CD4-positive, alpha-beta T cell (primary cell): ENCODE results near the gene HECW1. TPM values are rescaled to one million over a fixed set of nuclear protein-coding genes. Genes with fewer than 3 reads are reported as not detected.

Experiments
- ATAC-seq: fragments of 200-7000 bp; cut with Tn5 transposase; one replicate; pipeline ENCODE4 v1.10.0; 2022; ENCODE audit warnings: mild to moderate bottlenecking; ENCODE audit not compliant: poor library complexity
- CTCF ChIA-PET: fragments of 350-600 bp; sonication (Branson Sonifier 250); formaldehyde crosslinking; loops from one replicate; lab custom pipeline; 2021; ENCODE audit warnings: antibody characterized with exemption, inconsistent platforms; lab: Charles Lee
- POLR2A ChIA-PET: fragments of 350-600 bp; sonication (Branson Sonifier 250); formaldehyde crosslinking; loops from one replicate; lab custom pipeline; 2021; ENCODE audit warnings: antibody characterized with exemption, inconsistent platforms; lab: Charles Lee
- DNase-seq, 14 experiments: peaks; one replicate each; pipeline ENCODE4 v3.0.0-alpha.2; 2013 to 2020; ENCODE audit warnings: mixed read lengths in 2 of 14
- H3K27ac ChIP-seq, 2 donors: one replicate each; pipeline versions ENCODE4 v1.5.1 to v1.7.0; 2013; ENCODE audit warnings: low read length in 2 of 2, low read depth in 1 of 2, mild to moderate bottlenecking in 1 of 2
- H3K27me3 ChIP-seq, 2 experiments: 1 replicate in 1 of 2; 2 replicates in 1 of 2; pipeline versions ENCODE4 v1.6.1 to v1.7.0; 2013; ENCODE audit warnings: low read length in 2 of 2, control low read depth in 1 of 2, mild to moderate bottlenecking in 1 of 2, moderate library complexity in 1 of 2; ENCODE audit not compliant: insufficient read depth in 2 of 2, control insufficient read depth in 1 of 2
- H3K36me3 ChIP-seq: one replicate; pipeline ENCODE4 v1.6.1; 2013; ENCODE audit warnings: low read length, control low read depth; ENCODE audit not compliant: insufficient read depth
- H3K4me1 ChIP-seq: one replicate; pipeline ENCODE4 v1.6.1; 2013; ENCODE audit warnings: low read length, control low read depth; ENCODE audit not compliant: insufficient read depth
- H3K4me3 ChIP-seq: one replicate; pipeline ENCODE4 v1.5.1; 2013; ENCODE audit warnings: mild to moderate bottlenecking, low read length, moderate library complexity
- H3K9me3 ChIP-seq, 2 experiments: 1 replicate in 1 of 2; 2 replicates in 1 of 2; pipeline versions ENCODE4 v1.6.1 to v1.7.0; 2013; ENCODE audit warnings: low read length in 2 of 2, mild to moderate bottlenecking in 2 of 2, control low read depth in 1 of 2, moderate library complexity in 1 of 2; ENCODE audit not compliant: control insufficient read depth in 1 of 2, insufficient read depth in 1 of 2
- H3K27ac Mint-ChIP-seq: one replicate; pipeline ENCODE4 v1.8.0; 2020; ENCODE audit warnings: mixed read lengths
- H3K27me3 Mint-ChIP-seq: one replicate; pipeline ENCODE4 v1.8.0; 2021; ENCODE audit warnings: mixed read lengths
- H3K36me3 Mint-ChIP-seq: one replicate; pipeline ENCODE4 v1.8.0; 2021; ENCODE audit warnings: low read depth, mixed read lengths
- H3K4me1 Mint-ChIP-seq: one replicate; pipeline ENCODE4 v1.8.0; 2021; ENCODE audit warnings: low read depth, mixed read lengths
- H3K4me3 Mint-ChIP-seq: one replicate; pipeline ENCODE4 v1.8.0; 2020; ENCODE audit warnings: mild to moderate bottlenecking, mixed read lengths
- H3K9me3 Mint-ChIP-seq: one replicate; pipeline ENCODE4 v1.8.0; 2020; ENCODE audit warnings: mixed read lengths
- CTCF ChIP-seq: fragments of 200-600 bp; IDR thresholded peaks from one replicate; pipeline ENCODE4 v1.8.0; 2022; ENCODE audit warnings: antibody characterized with exemption, mild to moderate bottlenecking
- intact Hi-C, 2 experiments: fragments of 100-400 bp; cut with DNase I in 1 of 2; cut with micrococcal nuclease in 1 of 2; formaldehyde crosslinking; loops; one replicate each; pipeline versions ENCODE4 v1.15.1 to v1.9.0; 2023 to 2025; cut with DNase I, micrococcal nuclease
- total RNA-seq, 174 experiments: library from RNA in 2 of 174; stranded (reverse) in 2 of 174; gene quantifications; one replicate each; pipeline ENCODE4 v1.2.3 and lab custom pipeline; 2021 to 2026

HECW1 gene
- total RNA-seq, 2 experiments from 2014 or later = not detected

GRCh38 chr7:43244784-43245183, 132.3 kb downstream of the HECW1 start:
- Histone ChIP-seq H3K27me3 (no peaks in the 10 kb centered on the region), H3K36me3 (no peaks in the 10 kb centered on the region), H3K4me3 (no peak overlapping the region), H3K27ac (no peak overlapping the region), H3K9me3 (no peaks in the 10 kb centered on the region), H3K4me1 (no peaks in the 10 kb centered on the region)
- Mint-ChIP-seq H3K4me1 (no peaks in the 10 kb centered on the region), H3K27me3 (peaks cover 33% of the 10 kb centered on the region), H3K36me3 (no peaks in the 10 kb centered on the region), H3K9me3 (no peaks in the 10 kb centered on the region), H3K27ac (no peak overlapping the region), H3K4me3 (no peak overlapping the region)
- ChIA-PET POLR2A (no interaction called here), CTCF (interaction anchor here (0.9 kb wide), 1 partner anchor 16 kb away, joined by 3 read pairs; no protein-coding TSS in a partner anchor)
- ATAC-seq (no peak), DNase-seq (no peak)
- intact Hi-C loops = no loop called here
- TF ChIP-seq CTCF = no peak

- no peak for ATAC-seq
- Mint-ChIP-seq H3K36me3 (no peaks in the 10 kb centered on the region), H3K27ac (no peak overlapping the region), H3K27me3 (peaks cover 35% of the 10 kb centered on the region), H3K4me1 (no peaks in the 10 kb centered on the region), H3K9me3 (no peaks in the 10 kb centered on the region), H3K4me3 (no peak overlapping the region)
- ChIA-PET CTCF (no interaction called here), POLR2A (no interaction called here)
- DNase-seq = no peak
- H3K36me3 ChIP-seq = no peaks in the 10 kb centered on the region
- TF ChIP-seq CTCF = no peak
- no peaks in the 10 kb centered on the region for H3K27me3 ChIP-seq
- H3K4me3 ChIP-seq = no peak overlapping the region
- no peaks in the 10 kb centered on the region for H3K4me1 ChIP-seq
- intact Hi-C loops = no loop called here
- no peaks in the 10 kb centered on the region for H3K9me3 ChIP-seq
- no peak overlapping the region for H3K27ac ChIP-seq
These were observed 135.3 kb downstream of the HECW1 start for GRCh38 chr7:43247757-43248156.

GRCh38 chr7:43248553-43248952, 136.1 kb downstream of the HECW1 start:
- H3K27me3 ChIP-seq = no peaks in the 10 kb centered on the region
- no peak overlapping the region for H3K4me3 ChIP-seq
- no peaks in the 10 kb centered on the region for H3K4me1 Mint-ChIP-seq
- no peaks in the 10 kb centered on the region for H3K36me3 Mint-ChIP-seq
- no peaks in the 10 kb centered on the region for H3K4me1 ChIP-seq
- no peak overlapping the region for H3K27ac ChIP-seq
- ChIA-PET CTCF (no interaction called here), POLR2A (interaction anchor here (0.5 kb wide), 1 partner anchor 323 kb away, joined by 3 read pairs; no protein-coding TSS in a partner anchor)
- intact Hi-C loops = no loop called here
- DNase-seq (no peak), ATAC-seq (no peak)
- no peak overlapping the region for H3K27ac Mint-ChIP-seq
- TF ChIP-seq CTCF = no peak
- peaks cover 33% of the 10 kb centered on the region for H3K27me3 Mint-ChIP-seq
- H3K36me3 ChIP-seq = no peaks in the 10 kb centered on the region
- H3K9me3 Mint-ChIP-seq = no peaks in the 10 kb centered on the region
- no peaks in the 10 kb centered on the region for H3K9me3 ChIP-seq
- H3K4me3 Mint-ChIP-seq = no peak overlapping the region
